OCI-LY3 (cell line): ENCODE data around the gene ST3GAL4.

Experiments
- CTCF ChIP-seq: fragments of 200-600, 300-600 bp; sonication (generic); IDR thresholded peaks from 2 replicates; pipeline ENCODE4 v1.5.1; 2014; ENCODE audit warnings: antibody characterized with exemption, low read length, low read depth
- EZH2phosphoT487 ChIP-seq: fragments of 200-600 bp; shearing (Covaris generic); IDR thresholded peaks from 2 replicates; pipeline ENCODE4 v1.6.1; 2018; ENCODE audit warnings: antibody characterized with exemption, mixed run types, low read depth

- TF ChIP-seq CTCF (no peak), EZH2phosphoT487 (no peak)
These were observed 32.5 kb upstream of the ST3GAL4 start for GRCh38 chr11:126322996-126323395.
